CD14-positive monocyte (primary cell): ENCODE measurements around the gene CD79B. TPM values are rescaled to one million over a fixed set of nuclear protein-coding genes. Genes with fewer than 3 reads are reported as not detected.
"Not testable (repeated sequence)": the region's sequence is repeated elsewhere in the genome, so short reads cannot be mapped to it uniquely, and the experiment has no call there.

Experiments used
- DNase-seq, 3 donors: peaks; one replicate each; pipeline ENCODE4 v3.0.0-alpha.2; 2011 to 2022
- H2AFZ ChIP-seq: 2 replicates; pipeline ENCODE4 v1.6.0; 2012; ENCODE audit warnings: mild to moderate bottlenecking, low read depth, low read length, inconsistent platforms; ENCODE audit not compliant: insufficient read depth, poor library complexity, severe bottlenecking
- H3K27ac ChIP-seq, 2 donors: 1 replicate in 1 of 2; 2 replicates in 1 of 2; pipeline ENCODE4 v1.5.1; 2012 to 2013; ENCODE audit warnings: low read length in 2 of 2, control low read depth in 1 of 2, inconsistent platforms in 1 of 2, low read depth in 1 of 2, mild to moderate bottlenecking in 1 of 2
- H3K27me3 ChIP-seq, 2 donors: one replicate each; pipeline versions ENCODE4 v1.6.0 to v1.6.1; 2011 to 2013; ENCODE audit warnings: low read length in 2 of 2; ENCODE audit not compliant: control insufficient read depth in 2 of 2, insufficient read depth in 2 of 2
- H3K36me3 ChIP-seq, 2 donors: replicated peaks in 1 of 2; 1 replicate in 1 of 2; 2 replicates in 1 of 2; pipeline versions ENCODE4 v1.5.1 to v1.6.1; 2012 to 2013; ENCODE audit warnings: low read length in 2 of 2, control low read depth in 1 of 2, inconsistent platforms in 1 of 2, mild to moderate bottlenecking in 1 of 2; ENCODE audit not compliant: insufficient read depth in 2 of 2, control insufficient read depth in 1 of 2
- H3K4me1 ChIP-seq, 2 donors: 1 replicate in 1 of 2; 2 replicates in 1 of 2; pipeline versions ENCODE4 v1.5.1 to v1.6.1; 2012 to 2013; ENCODE audit warnings: low read length in 2 of 2, control low read depth in 1 of 2, inconsistent platforms in 1 of 2, mild to moderate bottlenecking in 1 of 2, moderate library complexity in 1 of 2; ENCODE audit not compliant: insufficient read depth in 2 of 2, control insufficient read depth in 1 of 2
- H3K4me2 ChIP-seq: replicated peaks from 2 replicates; pipeline ENCODE3; 2012; ENCODE audit warnings: low read length, moderate library complexity, mild to moderate bottlenecking; ENCODE audit not compliant: poor library complexity, severe bottlenecking; ENCODE audit errors: extremely low read depth
- H3K4me3 ChIP-seq, 3 experiments: fragments of 200-600 bp in 1 of 3; sonication (generic) in 1 of 3; replicated peaks in 1 of 3; 1 replicate in 2 of 3; 2 replicates in 1 of 3; pipeline ENCODE4 v1.5.1; 2011 to 2013; ENCODE audit warnings: low read length in 3 of 3, mild to moderate bottlenecking in 3 of 3, control low read depth in 2 of 3, low read depth in 2 of 3, inconsistent platforms in 1 of 3, moderate library complexity in 1 of 3
- H3K79me2 ChIP-seq: 2 replicates; pipeline ENCODE4 v1.6.0; 2012; ENCODE audit warnings: mild to moderate bottlenecking, control low read depth, inconsistent platforms, low read length, moderate library complexity; ENCODE audit not compliant: insufficient read depth
- H3K9ac ChIP-seq: 2 replicates; pipeline ENCODE4 v1.6.0; 2017; ENCODE audit warnings: low read length, mild to moderate bottlenecking; ENCODE audit not compliant: insufficient read depth, poor library complexity, severe bottlenecking
- H3K9me3 ChIP-seq, 2 donors: replicated peaks in 1 of 2; 1 replicate in 1 of 2; 2 replicates in 1 of 2; pipeline versions ENCODE4 v1.5.1 to v1.6.1; 2012 to 2013; ENCODE audit warnings: low read length in 2 of 2, control low read depth in 1 of 2; ENCODE audit not compliant: control insufficient read depth in 1 of 2, insufficient read depth in 1 of 2
- H4K20me1 ChIP-seq: 2 replicates; pipeline ENCODE4 v1.6.0; 2012; ENCODE audit warnings: mild to moderate bottlenecking, low read length, control low read depth, moderate library complexity; ENCODE audit not compliant: insufficient read depth
- H3K27ac Mint-ChIP-seq, 7 donors: one replicate each; pipeline ENCODE4 v1.8.0; 2020; ENCODE audit warnings: mild to moderate bottlenecking in 7 of 7, mixed read lengths in 7 of 7, moderate library complexity in 6 of 7, inconsistent platforms in 2 of 7
- H3K27me3 Mint-ChIP-seq, 3 donors: one replicate each; pipeline ENCODE4 v1.8.0; 2021 to 2022; ENCODE audit warnings: low read depth in 3 of 3, mild to moderate bottlenecking in 3 of 3, mixed read lengths in 3 of 3, moderate library complexity in 3 of 3, inconsistent platforms in 1 of 3
- H3K36me3 Mint-ChIP-seq, 2 donors: one replicate each; pipeline ENCODE4 v1.8.0; 2020; ENCODE audit warnings: mixed read lengths in 2 of 2, inconsistent platforms in 1 of 2, mild to moderate bottlenecking in 1 of 2
- H3K4me1 Mint-ChIP-seq: one replicate; pipeline ENCODE4 v1.8.0; 2020; ENCODE audit warnings: mild to moderate bottlenecking, mixed read lengths
- H3K4me3 Mint-ChIP-seq, 2 donors: one replicate each; pipeline ENCODE4 v1.8.0; 2020; ENCODE audit warnings: mild to moderate bottlenecking in 2 of 2, mixed read lengths in 2 of 2, moderate library complexity in 1 of 2
- H3K9me3 Mint-ChIP-seq, 7 donors: one replicate each; pipeline ENCODE4 v1.8.0; 2020 to 2022; ENCODE audit warnings: mixed read lengths in 7 of 7, mild to moderate bottlenecking in 6 of 7, moderate library complexity in 6 of 7, inconsistent platforms in 2 of 7
- CTCF ChIP-seq: fragments of 200-600 bp; IDR thresholded peaks from one replicate; pipeline ENCODE4 v1.8.0; 2022; ENCODE audit warnings: antibody characterized with exemption, mild to moderate bottlenecking
- WGBS: methylation state at CpG from one replicate; pipeline ENCODE4 v1.1.5; 2013; ENCODE audit warnings: missing lambda C conversion rate; ENCODE audit not compliant: insufficient coverage; 5-methylcytosine and 5-hydroxymethylcytosine counted together
- intact Hi-C, 2 donors: fragments of 100-400 bp; cut with micrococcal nuclease; formaldehyde crosslinking; loops; one replicate each; pipeline versions ENCODE4 v1.15.0 to v1.15.1; 2023
- polyA plus RNA-seq, 3 donors: library from polyadenylated mRNA; depleted of rRNA in 1 of 3; unstranded in 2 of 3; stranded (reverse) in 1 of 3; fragments of 300-500 nt in 2 of 3; fragments of >200 nt in 1 of 3; fragmentation: Illumina TruSeq in 2 of 3; gene quantifications; 1 replicate in 2 of 3; 2 replicates in 1 of 3; pipeline ENCODE4 v1.2.3, GENCODE V29; 2012 to 2021

The CD79B gene
- polyA plus RNA-seq, 3 donors = 19.6 to 21.8 (median 20.9) TPM

- H3K4me1 ChIP-seq = not testable (repeated sequence)
Measured at GRCh38 chr17:63920779-63921178, 11.4 kb downstream of the CD79B start.

DNA sequence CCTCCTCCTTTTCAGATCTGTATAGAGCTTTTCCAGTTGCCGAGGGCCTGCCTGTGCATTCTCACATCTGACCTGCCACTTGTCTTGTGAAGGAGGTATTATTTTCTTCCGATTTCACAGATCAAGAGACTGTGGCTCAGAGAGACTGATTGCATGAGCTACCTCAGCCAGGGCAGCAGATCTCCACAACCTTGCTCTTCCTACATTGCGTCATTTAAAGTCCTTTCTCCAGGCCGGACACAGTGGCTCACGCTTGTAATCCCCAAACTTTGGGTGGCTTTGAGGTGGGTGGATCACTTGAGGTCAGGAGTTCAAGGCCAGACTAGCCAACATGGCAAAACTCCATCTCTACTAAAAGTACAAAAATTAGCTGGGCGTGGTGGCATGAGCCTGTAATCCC, 12.1 kb downstream of the CD79B start:
- peaks cover 24% of the 10 kb centered on the region for H3K4me1 Mint-ChIP-seq

More at GRCh38 chr17:63920779-63921178, 11.4 kb downstream of the CD79B start:
- H3K27me3 Mint-ChIP-seq, H4K20me1 ChIP-seq, H3K4me2 ChIP-seq, H3K27ac Mint-ChIP-seq, H3K36me3 Mint-ChIP-seq, H2AFZ ChIP-seq, DNase-seq, H3K4me3 Mint-ChIP-seq, H3K27me3 ChIP-seq, H3K9me3 Mint-ChIP-seq, H3K27ac ChIP-seq, H3K79me2 ChIP-seq, H3K4me3 ChIP-seq, H3K36me3 ChIP-seq, H3K9ac ChIP-seq, H3K9me3 ChIP-seq: not testable (repeated sequence)
- WGBS = 100% methylated on average over 3 of the region's 5 CpGs
- intact Hi-C loops = loop anchor here in 1 of 2 donors (10.0 kb wide), 1 partner anchor 364 kb away; no protein-coding TSS in a partner anchor
- H3K4me1 Mint-ChIP-seq = peaks cover 20% of the 10 kb centered on the region

GRCh38 chr17:63919311-63919723, 12.8 kb downstream of the CD79B start:
- no peaks in the 10 kb centered on the region for H3K36me3 Mint-ChIP-seq
- no peak overlapping the region for H3K4me3 ChIP-seq
- no peaks in the 10 kb centered on the region for H4K20me1 ChIP-seq
- H3K79me2 ChIP-seq = no peaks in the 10 kb centered on the region
- TF ChIP-seq CTCF = peak; percentile 90
- H3K27me3 Mint-ChIP-seq = peaks cover 3 to 9% (median 4%) of the 10 kb centered on the region in 3 donors
- no peak overlapping the region for H3K4me2 ChIP-seq
- H3K27ac Mint-ChIP-seq = peak overlapping the region in 2 of 7 donors; percentile 47 to 55
- H3K9me3 ChIP-seq = no peaks in the 10 kb centered on the region
- WGBS = 56% methylated on average over 7 of the region's 8 CpGs
- H3K4me1 ChIP-seq = peaks cover 0 to 5% of the 10 kb centered on the region in 2 donors
- H3K4me1 Mint-ChIP-seq = peaks cover 24% of the 10 kb centered on the region
- H3K9me3 Mint-ChIP-seq = no peaks in the 10 kb centered on the region
- no peak overlapping the region for H3K4me3 Mint-ChIP-seq
- intact Hi-C loops = loop anchor here (2.0 to 10.0 kb wide), 5 partner anchors 27 to 213 kb away; partner anchors contain the start of genes ERN1 (in 1 of the 2) and ICAM2 (in 1 of the 2)
- H3K9ac ChIP-seq = no peak overlapping the region
- peak; percentile 65 to 76 (median 71) for DNase-seq
- H2AFZ ChIP-seq = no peak overlapping the region
- no peaks in the 10 kb centered on the region for H3K36me3 ChIP-seq
- H3K27ac ChIP-seq = no peak overlapping the region
- H3K27me3 ChIP-seq = no peaks in the 10 kb centered on the region

More for the DNA sequence above, 12.1 kb downstream of the CD79B start:
- H3K9me3 ChIP-seq, H3K4me3 ChIP-seq, H3K36me3 ChIP-seq, H2AFZ ChIP-seq, H3K9me3 Mint-ChIP-seq, H3K27me3 Mint-ChIP-seq, H3K4me1 ChIP-seq, H3K4me2 ChIP-seq, H3K4me3 Mint-ChIP-seq, DNase-seq, H3K79me2 ChIP-seq, H3K27me3 ChIP-seq, H3K9ac ChIP-seq, H4K20me1 ChIP-seq, H3K27ac ChIP-seq, H3K36me3 Mint-ChIP-seq: not testable (repeated sequence)
- intact Hi-C loops = loop anchor here in 1 of 2 donors (10.0 kb wide), 1 partner anchor 365 kb away; no protein-coding TSS in a partner anchor
- H3K27ac Mint-ChIP-seq = peak overlapping the region in 2 of 7 donors; percentile 4 to 12
- WGBS = no CpG with 5 or more reads among the region's 6 CpGs

GRCh38 chr17:63918789-63919305, 13.3 kb downstream of the CD79B start, which contains the start of gene GH1:
TSS of gene GH1 (minus strand) at chr17:63918839. CDS start at chr17:63918776, 63 bp downstream.
- intact Hi-C loops = loop anchor here (2.0 to 10.0 kb wide), 5 partner anchors 28 to 214 kb away; partner anchors contain the start of genes ERN1 (in 1 of the 2) and ICAM2 (in 1 of the 2)
- WGBS = no CpG with 5 or more reads among the region's 10 CpGs
- H3K27ac Mint-ChIP-seq = peak within 1 kb of the TSS in 2 of 7 donors; percentile 47 to 55
- H2AFZ ChIP-seq, H3K4me2 ChIP-seq, H3K36me3 ChIP-seq, H3K4me1 ChIP-seq, H3K4me3 ChIP-seq, H4K20me1 ChIP-seq, H3K27me3 Mint-ChIP-seq, H3K9ac ChIP-seq, H3K4me3 Mint-ChIP-seq, H3K9me3 ChIP-seq, H3K36me3 Mint-ChIP-seq, H3K27me3 ChIP-seq, H3K79me2 ChIP-seq, H3K9me3 Mint-ChIP-seq, DNase-seq, H3K27ac ChIP-seq: not testable (repeated sequence)
- H3K4me1 Mint-ChIP-seq = peaks cover 24% of the 10 kb centered on the region
